ENCODE measurements around the gene KCTD2.
A peak's percentile ranks its signal among the peaks of the same experiment; 100 is the strongest.

KCTD2 gene

DNA sequence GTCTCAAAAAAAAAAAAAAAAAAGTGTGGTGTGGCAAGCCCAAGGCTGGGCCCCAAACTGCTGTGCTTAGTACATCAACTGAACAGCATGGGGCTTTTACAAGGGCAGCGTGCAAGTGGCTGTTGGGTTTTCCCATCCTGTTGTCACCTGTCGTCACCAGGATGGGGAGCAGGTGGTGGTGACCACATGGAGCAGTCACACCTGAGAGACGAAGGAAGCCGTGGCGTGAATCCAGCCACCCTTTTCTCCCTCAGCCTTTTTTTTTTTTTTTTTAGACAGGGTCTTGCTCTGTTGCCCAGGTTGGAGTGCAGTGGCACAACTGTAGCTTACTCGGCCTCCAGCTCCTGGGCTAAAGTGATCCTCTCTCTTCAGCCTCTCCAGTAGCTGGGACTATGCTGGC lies 38.7 kb upstream of the KCTD2 start:
- DNase-seq, result no peak
- Histone ChIP-seq H3K27ac (no peak overlapping the region), H3K4me3 (ENCODE audit: low read depth, low read length) (no peak overlapping the region), H3K27me3 (replicated peaks) (no peaks in the 10 kb centered on the region), H3K36me3 (replicated peaks) (peaks cover 24% of the 10 kb centered on the region)
- in situ Hi-C loops (cut with HindIII; ENCODE audit: low pct_ligation_motif_present, low sequenced_read_pairs), result no loop called here
- TF ChIP-seq, protein P1, sequence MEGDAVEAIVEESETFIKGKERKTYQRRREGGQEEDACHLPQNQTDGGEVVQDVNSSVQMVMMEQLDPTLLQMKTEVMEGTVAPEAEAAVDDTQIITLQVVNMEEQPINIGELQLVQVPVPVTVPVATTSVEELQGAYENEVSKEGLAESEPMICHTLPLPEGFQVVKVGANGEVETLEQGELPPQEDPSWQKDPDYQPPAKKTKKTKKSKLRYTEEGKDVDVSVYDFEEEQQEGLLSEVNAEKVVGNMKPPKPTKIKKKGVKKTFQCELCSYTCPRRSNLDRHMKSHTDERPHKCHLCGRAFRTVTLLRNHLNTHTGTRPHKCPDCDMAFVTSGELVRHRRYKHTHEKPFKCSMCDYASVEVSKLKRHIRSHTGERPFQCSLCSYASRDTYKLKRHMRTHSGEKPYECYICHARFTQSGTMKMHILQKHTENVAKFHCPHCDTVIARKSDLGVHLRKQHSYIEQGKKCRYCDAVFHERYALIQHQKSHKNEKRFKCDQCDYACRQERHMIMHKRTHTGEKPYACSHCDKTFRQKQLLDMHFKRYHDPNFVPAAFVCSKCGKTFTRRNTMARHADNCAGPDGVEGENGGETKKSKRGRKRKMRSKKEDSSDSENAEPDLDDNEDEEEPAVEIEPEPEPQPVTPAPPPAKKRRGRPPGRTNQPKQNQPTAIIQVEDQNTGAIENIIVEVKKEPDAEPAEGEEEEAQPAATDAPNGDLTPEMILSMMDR (IDR thresholded peaks at IDR 0.05; ENCODE audit: low read depth, low read length, missing control alignments), result no peak

DNA sequence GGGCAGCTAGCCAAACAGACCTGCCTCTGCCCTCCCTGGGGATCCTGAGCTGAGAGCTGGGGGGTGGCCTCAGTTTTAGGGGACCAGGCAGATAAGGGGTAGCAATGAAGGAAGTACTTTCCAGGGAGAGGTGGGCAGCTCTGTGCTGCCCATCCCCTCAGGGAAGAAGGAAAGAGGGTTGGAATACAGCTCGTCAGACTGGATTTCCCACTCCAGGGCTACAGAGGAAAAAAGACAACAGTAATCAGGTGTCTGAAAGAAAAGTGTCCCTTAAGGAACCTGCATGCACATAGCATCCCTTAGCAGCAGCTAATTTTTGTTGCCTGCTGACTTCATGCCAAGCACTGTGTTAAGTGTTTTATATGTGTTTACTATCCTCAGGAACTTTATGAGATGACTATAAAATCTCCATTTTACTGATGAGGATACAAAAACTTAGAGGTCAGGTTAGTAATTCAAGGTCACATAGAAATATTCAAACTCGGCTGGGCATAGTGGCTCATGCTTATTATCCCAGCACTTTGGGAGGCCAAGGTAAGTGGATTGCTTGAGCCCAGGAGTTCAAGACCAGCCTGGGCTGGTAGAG lies 37.8 kb upstream of the KCTD2 start:
- no peak overlapping the region for H3K27ac ChIP-seq
- no peaks in the 10 kb centered on the region for H3K27me3 ChIP-seq (replicated peaks)
- in situ Hi-C loops (cut with HindIII; ENCODE audit: low pct_ligation_motif_present, low sequenced_read_pairs), result no loop called here
- H3K36me3 ChIP-seq (replicated peaks), result peaks cover 17% of the 10 kb centered on the region
- H3K4me3 ChIP-seq (ENCODE audit: low read depth, low read length), result no peak overlapping the region
- no peak for DNase-seq
- TF ChIP-seq, protein P1 (IDR thresholded peaks at IDR 0.05; ENCODE audit: low read depth, low read length, missing control alignments), result no peak

- DNase-seq, result no peak
- H3K27ac ChIP-seq, result no peak overlapping the region
Observed at GRCh38 chr17:75010683-75011400, 36.2 kb upstream of the KCTD2 start.

DNA sequence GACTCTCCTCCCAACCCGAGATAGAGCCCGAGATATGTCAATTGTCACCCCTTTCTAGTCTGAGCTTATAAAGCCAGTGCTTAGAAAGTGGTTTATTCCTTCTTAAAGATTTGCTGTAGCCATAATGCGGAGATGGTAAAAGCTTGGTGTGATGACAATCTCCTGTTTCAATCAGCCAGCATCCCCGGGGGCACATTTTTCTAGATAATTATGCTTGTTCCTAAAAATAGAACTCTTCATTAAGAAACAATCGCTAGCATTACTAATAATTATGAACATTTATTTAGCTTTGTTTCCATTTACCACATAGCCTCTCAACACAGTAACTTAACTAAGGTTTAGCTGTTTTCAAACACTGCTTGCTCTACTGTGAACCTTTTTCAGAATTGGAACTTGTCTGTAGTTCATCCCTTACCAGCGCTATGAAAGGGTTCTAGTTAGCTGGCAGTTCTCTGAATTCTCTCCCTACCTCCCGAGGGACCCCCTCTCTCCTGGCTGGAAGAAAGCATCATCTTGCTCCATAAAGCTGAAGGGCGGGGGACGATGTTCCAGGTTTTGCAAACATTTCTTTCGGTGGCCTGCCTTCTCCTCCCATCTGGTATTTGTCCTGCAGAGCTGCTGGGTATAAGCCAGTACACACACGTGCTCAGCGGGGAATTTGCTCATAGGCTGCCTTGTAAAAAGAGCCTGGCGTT lies 35.5 kb upstream of the KCTD2 start:
- Histone ChIP-seq H3K36me3 (replicated peaks) (peaks cover 3% of the 10 kb centered on the region), H3K27ac (peak overlapping the region; percentile 67), H3K4me3 (ENCODE audit: low read depth, low read length) (peak overlapping the region; percentile 89), H3K27me3 (replicated peaks) (no peaks in the 10 kb centered on the region)
- in situ Hi-C loops (cut with HindIII; ENCODE audit: low pct_ligation_motif_present, low sequenced_read_pairs), result no loop called here
- TF ChIP-seq, protein P1 (IDR thresholded peaks at IDR 0.05; ENCODE audit: low read depth, low read length, missing control alignments), result no peak
- peak; percentile 54 for DNase-seq

More at GRCh38 chr17:75010683-75011400, 36.2 kb upstream of the KCTD2 start:
- Histone ChIP-seq H3K36me3 (replicated peaks) (peaks cover 4% of the 10 kb centered on the region), H3K4me3 (ENCODE audit: low read depth, low read length) (no peak overlapping the region), H3K27me3 (replicated peaks) (no peaks in the 10 kb centered on the region)
- TF ChIP-seq, protein P1 (IDR thresholded peaks at IDR 0.05; ENCODE audit: low read depth, low read length, missing control alignments), result no peak
- in situ Hi-C loops (cut with HindIII; ENCODE audit: low pct_ligation_motif_present, low sequenced_read_pairs), result no loop called here

DNA sequence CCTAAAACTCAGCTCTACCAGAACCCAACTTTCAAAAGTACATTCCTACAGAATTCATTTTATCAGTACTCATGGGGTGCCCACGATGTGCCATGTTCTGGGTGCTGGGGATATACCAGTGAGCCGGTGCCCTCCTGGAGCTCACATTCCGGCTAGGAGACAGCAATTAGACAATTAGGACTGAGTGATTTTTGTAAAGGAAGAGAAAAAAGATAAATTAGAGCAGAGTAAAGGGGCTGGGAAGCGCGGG lies 35.0 kb upstream of the KCTD2 start:
- Histone ChIP-seq H3K4me3 (ENCODE audit: low read depth, low read length) (peak overlapping the region; percentile 89), H3K27me3 (replicated peaks) (no peaks in the 10 kb centered on the region), H3K36me3 (replicated peaks) (no peaks in the 10 kb centered on the region), H3K27ac (peak overlapping the region; percentile 67)
- DNase-seq, result no peak
- TF ChIP-seq, protein P1 (IDR thresholded peaks at IDR 0.05; ENCODE audit: low read depth, low read length, missing control alignments), result no peak
- in situ Hi-C loops (cut with HindIII; ENCODE audit: low pct_ligation_motif_present, low sequenced_read_pairs), result no loop called here

Data from brain microvascular endothelial cell (primary cell).